HG03196 (cell line): ENCODE results near the gene KLHL25.
"Not testable (repeated sequence)": the region's sequence is repeated elsewhere in the genome, so short reads cannot be mapped to it uniquely, and the experiment has no call there.

Source experiments
- ATAC-seq: cut with Tn5 transposase; IDR thresholded peaks from one replicate; pipeline ENCODE4 v1.9.1; 2021; ENCODE audit not compliant: unreplicated experiment

The KLHL25 gene

DNA sequence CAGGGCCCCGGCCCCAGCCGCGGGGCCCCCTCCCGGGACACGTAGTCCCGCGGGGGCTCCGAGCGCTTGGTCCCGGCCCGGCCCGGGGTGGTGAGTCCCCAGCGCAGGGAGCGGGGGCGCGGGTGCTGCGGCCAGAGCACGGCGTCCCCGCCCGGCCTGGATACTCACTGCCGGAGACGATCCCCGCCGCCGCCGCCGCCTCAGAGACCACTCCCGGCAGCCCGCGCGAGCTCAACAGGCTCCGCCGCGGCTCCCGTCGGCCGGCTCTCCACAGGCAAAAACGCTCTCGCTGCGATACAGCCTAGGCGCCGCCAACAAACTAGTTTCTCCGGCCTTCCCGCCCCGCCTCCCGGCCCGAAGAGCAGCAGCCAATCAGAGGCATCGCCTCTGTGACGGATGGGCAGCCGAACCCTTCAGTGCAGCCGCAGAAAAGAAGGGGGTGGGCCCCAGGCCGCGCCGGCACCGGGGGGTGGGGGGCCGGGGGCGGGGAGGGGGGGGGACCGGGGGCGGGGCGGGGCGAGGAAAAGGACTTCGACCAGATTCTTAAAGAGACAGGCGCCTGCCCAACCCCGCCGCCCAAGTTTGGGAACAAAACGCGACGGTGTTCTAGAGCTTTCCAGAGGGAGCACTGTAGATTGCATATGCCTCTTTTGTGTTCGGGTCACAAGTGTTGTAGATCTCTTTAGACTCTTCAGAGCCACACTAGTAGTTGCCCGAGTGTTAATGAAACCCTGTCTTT, at the start of gene KLHL25:
KLHL25 (minus strand) TSS at position 328 of the 739 bp plus-strand sequence. CDS start 25,115 bp downstream, outside the sequence.
- peak; percentile 98 for ATAC-seq

- no peak for ATAC-seq
Observed at GRCh38 chr15:85840802-85841152, 46.1 kb upstream of the KLHL25 start.

- ATAC-seq: peak; percentile 96
Observed at GRCh38 chr15:85840079-85840801, 45.5 kb upstream of the KLHL25 start.

DNA sequence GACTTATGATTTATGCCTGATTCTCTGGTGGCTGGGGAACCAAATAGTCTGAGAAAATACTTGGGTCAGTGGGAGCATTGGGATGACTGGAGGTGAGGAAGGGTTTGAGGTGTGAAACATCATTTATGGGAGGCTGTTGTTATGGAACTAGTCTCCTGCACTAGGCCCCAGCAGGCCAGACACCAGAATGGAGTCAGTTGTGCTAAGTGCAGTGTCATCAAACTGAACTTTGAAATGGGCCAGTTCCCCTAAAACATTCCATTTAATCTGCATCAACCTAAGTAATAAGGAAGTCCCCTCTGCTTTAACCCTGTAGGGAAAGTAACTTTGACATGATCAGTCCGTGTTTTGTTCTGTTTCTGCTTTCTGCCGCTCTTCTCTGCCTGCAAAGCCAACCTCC, 44.9 kb upstream of the KLHL25 start:
- no peak for ATAC-seq

DNA sequence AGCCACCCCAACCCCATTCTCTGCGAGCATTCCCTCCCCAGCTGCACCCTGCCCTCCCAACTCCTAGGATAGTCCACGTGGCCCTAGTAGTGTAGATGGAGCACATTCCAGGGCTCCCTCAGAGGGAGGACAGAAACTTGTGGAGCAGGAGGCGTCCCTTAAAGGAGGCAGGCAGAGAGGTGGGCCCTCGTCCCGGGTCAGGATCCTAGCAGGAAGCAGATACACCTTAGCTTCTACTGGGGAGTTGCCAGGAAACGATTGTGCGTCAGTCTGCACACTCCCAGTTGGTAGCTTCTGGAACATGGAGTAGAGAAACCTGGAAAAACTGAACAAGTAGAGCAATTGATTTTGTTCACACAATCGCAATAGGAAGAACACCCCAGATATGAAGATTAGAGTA, 43.9 kb upstream of the KLHL25 start:
- ATAC-seq: no peak

- ATAC-seq: no peak
Observed at GRCh38 chr15:85837881-85838280, 43.2 kb upstream of the KLHL25 start.

DNA sequence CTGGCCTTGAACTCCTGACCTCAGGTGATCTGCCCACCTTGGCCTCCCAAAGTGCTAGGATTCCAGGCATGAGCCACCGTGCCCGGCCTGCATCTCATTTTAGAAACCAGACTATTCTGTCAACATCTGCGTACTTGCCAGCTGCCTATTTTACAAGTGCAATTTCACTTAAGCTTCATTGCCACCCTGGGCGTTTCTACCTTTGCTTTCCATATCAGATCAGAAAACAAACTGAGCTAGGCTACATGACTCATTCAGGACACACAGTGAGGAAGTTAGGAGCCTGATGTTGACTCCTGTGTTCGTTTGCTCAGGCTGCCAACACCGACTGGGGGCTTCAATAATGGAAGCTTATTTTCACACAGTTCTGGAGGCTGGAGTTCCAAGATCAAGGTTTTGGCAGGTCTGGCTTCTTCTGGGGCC, 42.3 kb upstream of the KLHL25 start:
- ATAC-seq: no peak

DNA sequence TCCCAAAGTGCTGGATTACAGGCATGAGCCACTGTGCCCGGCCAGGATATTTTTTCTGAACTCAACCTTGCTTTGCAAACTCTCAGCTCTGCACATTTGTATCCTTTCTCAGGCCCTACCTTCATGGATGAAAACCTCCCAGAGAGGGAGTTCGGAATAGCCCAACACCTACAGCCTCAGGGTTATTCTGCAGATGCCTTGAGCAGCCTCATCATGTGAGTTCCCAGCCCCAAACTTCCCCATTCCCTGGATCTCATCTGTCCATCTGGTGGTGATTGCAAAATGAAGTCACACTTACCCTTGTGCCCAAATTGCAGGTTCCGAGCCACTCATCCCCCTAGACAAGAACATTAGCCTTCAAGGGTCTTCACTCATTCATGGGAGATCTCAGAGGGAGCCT, 39.9 kb upstream of the KLHL25 start:
- ATAC-seq: no peak

DNA sequence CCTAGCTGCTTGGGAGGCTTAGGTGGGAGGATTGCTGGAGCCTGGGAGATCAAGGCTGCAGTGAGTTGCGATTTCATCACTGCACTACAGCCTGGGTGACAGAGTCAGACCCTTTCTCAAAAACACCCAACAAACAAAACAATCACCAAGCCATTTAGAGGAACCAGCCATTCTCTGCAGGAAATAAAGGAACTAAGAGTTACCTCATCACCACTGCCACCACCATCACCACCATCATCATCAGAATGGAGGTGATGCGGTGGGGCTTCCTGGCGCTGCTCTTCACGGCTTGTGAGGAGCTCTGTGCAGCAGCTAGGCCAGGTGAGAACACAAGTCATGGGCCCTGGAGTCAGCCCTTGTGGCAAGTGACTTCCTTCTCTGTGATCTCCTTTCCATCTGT, 37.7 kb upstream of the KLHL25 start:
- no peak for ATAC-seq

DNA sequence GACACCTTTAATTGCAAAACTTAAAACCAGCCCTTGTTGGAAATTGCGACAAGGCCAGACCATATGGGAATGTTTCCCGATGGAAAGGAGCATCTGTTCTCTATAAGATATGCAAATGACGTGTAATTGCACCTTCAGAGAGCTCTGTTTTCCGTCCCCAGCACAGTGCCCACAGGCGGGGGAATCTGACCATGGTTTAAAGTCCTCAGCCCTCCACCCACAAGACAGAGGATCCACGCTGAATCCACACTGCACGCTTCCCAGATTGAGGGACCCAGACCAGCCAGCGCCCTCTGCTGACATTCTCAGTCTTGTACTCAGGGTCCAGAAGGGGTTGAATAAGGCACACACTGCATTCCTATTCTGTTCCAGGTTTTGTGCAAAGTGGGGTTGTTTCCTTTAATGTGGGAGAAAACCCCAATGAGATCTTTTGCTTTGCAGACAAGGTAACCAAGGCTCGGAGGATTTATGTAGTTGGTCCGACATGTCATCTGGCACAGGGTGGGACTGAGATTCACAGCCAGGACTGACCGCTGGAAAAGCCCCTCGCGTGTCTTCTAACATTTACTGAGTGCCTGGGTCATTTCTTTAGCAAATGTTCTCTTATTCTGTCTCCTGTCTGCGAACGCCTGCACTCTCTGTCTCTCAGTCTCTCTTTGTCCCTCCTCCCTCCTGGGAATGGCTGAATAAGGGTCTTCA, 36.8 kb upstream of the KLHL25 start:
- no peak for ATAC-seq

DNA sequence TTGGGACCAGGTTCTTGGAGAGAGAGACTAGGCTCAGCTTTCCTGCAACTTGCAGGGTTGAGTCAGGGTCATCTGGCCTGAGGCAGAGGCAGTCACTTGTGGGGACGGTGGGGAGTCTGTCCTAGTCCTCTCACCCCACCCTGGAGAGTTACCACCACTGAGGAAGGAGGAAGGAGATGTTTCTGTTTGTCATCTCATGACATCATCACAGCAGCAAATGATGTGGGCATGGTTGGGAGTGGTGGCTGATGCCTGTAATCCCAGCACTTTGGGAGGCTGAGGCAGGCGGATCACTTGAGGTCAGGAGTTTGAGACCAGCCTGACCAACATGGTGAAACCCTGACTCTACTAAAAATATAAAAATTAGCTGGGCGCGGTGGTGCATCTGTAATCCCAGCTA, 35.0 kb upstream of the KLHL25 start:
- ATAC-seq: not testable (repeated sequence)

GRCh38 chr15:85828874-85829273, 34.1 kb upstream of the KLHL25 start:
- ATAC-seq: no peak

DNA sequence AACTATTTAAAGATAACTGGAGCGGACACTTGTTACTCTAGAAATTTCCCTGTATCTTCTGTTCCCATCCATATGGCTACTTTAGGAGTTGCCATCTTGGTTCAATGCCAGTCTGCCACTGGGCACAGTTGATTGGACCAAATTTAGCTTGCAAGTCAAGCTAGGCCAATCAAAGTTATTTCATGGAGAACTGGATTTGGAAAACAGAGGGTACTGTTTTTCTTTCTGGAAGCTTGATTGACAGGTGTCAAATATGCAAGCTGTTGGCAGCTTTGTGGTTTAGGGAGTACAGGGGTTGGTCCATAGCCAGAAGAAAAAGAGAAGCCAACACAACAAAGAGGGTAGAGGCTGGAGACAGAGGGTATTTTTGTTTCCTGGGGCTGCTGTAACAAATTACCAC, 33.4 kb upstream of the KLHL25 start:
- ATAC-seq: no peak

- ATAC-seq: no peak
Observed at GRCh38 chr15:85826756-85827515, 32.2 kb upstream of the KLHL25 start.

GRCh38 chr15:85825719-85826118, 31.0 kb upstream of the KLHL25 start:
- no peak for ATAC-seq

DNA sequence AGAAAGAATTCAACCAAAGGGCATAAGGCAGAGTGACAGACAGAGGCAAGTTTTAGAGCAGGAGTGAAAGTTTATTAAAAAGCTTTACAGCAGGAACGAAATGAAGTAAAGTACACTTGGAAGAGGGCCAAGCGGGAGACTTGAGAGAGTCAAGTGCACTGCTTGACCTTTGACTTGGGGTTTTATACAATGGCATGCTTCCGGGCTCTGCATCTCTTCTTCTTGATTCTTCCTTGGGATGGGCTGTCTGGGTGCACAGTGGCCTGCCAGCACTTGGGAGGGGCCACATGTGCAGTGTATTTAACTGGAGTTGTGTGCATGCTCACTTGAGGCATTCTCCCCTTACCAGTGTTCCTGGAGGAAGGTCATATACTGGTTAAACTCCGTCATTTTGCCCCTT, 30.4 kb upstream of the KLHL25 start:
- no peak for ATAC-seq

GRCh38 chr15:85821545-85821944, 26.8 kb upstream of the KLHL25 start:
- ATAC-seq: no peak

DNA sequence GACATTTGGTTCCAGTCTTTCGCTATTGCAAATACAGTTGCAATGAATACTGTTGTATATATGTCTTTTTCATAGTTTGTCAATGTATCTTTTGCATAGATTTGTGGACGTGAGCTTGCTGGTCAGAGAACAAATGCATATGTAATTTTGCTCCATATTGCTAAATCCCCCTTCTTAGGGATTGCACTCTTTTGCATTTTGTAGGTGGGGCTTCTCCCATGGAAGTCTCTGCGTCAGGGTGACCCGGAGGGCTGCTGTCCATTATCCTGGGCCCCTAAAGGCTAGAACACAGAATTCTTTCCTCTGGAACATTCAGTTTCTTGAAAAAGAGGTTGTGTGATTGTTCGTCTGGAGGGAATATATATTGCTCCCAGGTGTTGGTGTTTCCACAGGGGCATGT, 25.2 kb upstream of the KLHL25 start:
- ATAC-seq: no peak

- no peak for ATAC-seq
Observed at GRCh38 chr15:85813234-85813633, 18.5 kb upstream of the KLHL25 start.

DNA sequence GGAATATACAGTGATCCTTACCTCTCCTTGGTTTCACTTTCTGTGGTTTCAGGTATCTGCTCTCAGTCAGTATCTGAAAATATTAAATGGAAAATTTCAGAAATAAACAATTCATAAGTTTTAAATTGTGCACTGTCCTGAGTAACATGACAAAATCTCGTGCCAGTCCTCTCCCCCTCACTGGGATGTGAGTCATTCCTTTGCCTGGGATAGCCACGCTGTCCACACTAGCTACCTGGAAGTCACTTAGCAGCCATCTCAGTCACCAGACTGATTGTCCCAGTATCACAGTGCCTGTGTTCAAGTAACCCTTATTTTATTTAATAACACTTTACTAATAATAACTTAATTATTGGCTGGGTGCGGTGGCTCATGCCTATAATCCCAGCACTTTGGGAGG, 15.3 kb upstream of the KLHL25 start:
- ATAC-seq: no peak

GRCh38 chr15:85805420-85805819, 10.7 kb upstream of the KLHL25 start:
- ATAC-seq: no peak
